Endothelial cell of umbilical vein (primary cell): ENCODE results near the gene DPP6.

Experiments
- CTCF ChIP-seq, 2 donors: IDR thresholded peaks; 1 replicate in 1 of 2; 2 replicates in 1 of 2; pipeline ENCODE4 v1.5.1; 2011; ENCODE audit warnings: low read length in 2 of 2, mild to moderate bottlenecking in 2 of 2, moderate library complexity in 2 of 2, control low read depth in 1 of 2, inconsistent platforms in 1 of 2, low read depth in 1 of 2; ENCODE audit not compliant: insufficient read depth in 1 of 2; ENCODE audit errors: extremely low read depth in 1 of 2
- EZH2 ChIP-seq: IDR thresholded peaks from 2 replicates; pipeline ENCODE4 v1.6.1; 2012; ENCODE audit warnings: borderline replicate concordance, low read depth, mild to moderate bottlenecking, moderate library complexity, low read length, inconsistent platforms; ENCODE audit not compliant: severe bottlenecking
- POLR2A ChIP-seq: IDR thresholded peaks from 2 replicates; pipeline ENCODE4 v1.6.1; 2012; ENCODE audit warnings: low read depth, mild to moderate bottlenecking, control low read depth, low read length
- POLR2AphosphoS5 ChIP-seq: IDR thresholded peaks from 2 replicates; pipeline ENCODE4 v1.6.1; 2012; ENCODE audit warnings: low read depth, mild to moderate bottlenecking, control low read depth, low read length, moderate library complexity; ENCODE audit not compliant: insufficient read depth

GRCh38 chr7:154241988-154242387 lies 189.8 kb downstream of the DPP6 start:
- TF ChIP-seq CTCF (IDR thresholded peaks at IDR 0.05; ENCODE audit: extremely low read depth in 1 of 2, insufficient read depth in 1 of 2, low read depth in 1 of 2, low read length in 2 of 2) (no peak), POLR2AphosphoS5 (no peak), EZH2 (no peak), POLR2A (no peak)
